NCI-H187 (cell line): ENCODE results near the gene ALX4.

Experiments used
- DNase-seq, 2 experiments: peaks; one replicate each; lab custom pipeline; 2025; lab: John Stamatoyannopoulos, UW

The ALX4 gene

GRCh38 chr11:44315947-44316658, 6.2 kb upstream of the ALX4 start:
- no peak for DNase-seq

- DNase-seq, result no peak
Measured at GRCh38 chr11:44314733-44315132, 4.8 kb upstream of the ALX4 start.

- DNase-seq, result no peak
Measured at GRCh38 chr11:44313761-44314489, 4.0 kb upstream of the ALX4 start.

GRCh38 chr11:44312876-44313275, 2.9 kb upstream of the ALX4 start:
- DNase-seq, result no peak

GRCh38 chr11:44311339-44312261, 1.7 kb upstream of the ALX4 start:
- DNase-seq, result no peak

GRCh38 chr11:44310463-44311272, 729 bp upstream of the ALX4 start:
- DNase-seq, result no peak

- DNase-seq, result no peak
Measured at GRCh38 chr11:44310206-44310462, 195 bp upstream of the ALX4 start.

GRCh38 chr11:44308923-44309477, 939 bp downstream of the ALX4 start:
- no peak for DNase-seq

GRCh38 chr11:44308256-44308922, 1.6 kb downstream of the ALX4 start:
- no peak for DNase-seq

GRCh38 chr11:44307340-44308099, 2.4 kb downstream of the ALX4 start:
- DNase-seq, result no peak

GRCh38 chr11:44306918-44307244, 3.1 kb downstream of the ALX4 start:
- DNase-seq, result no peak

- DNase-seq, result no peak
Measured at GRCh38 chr11:44306052-44306917, 3.7 kb downstream of the ALX4 start.

GRCh38 chr11:44305470-44306051, 4.4 kb downstream of the ALX4 start:
- DNase-seq, result no peak

GRCh38 chr11:44305026-44305469, 4.9 kb downstream of the ALX4 start:
- no peak for DNase-seq

GRCh38 chr11:44304091-44305025, 5.6 kb downstream of the ALX4 start:
- DNase-seq, result no peak

- no peak for DNase-seq
Measured at GRCh38 chr11:44303401-44303938, 6.5 kb downstream of the ALX4 start.

- DNase-seq, result no peak
Measured at GRCh38 chr11:44301564-44302271, 8.2 kb downstream of the ALX4 start.
